Inferior parietal cortex (tissue), 1 donor: ENCODE data around the gene SLC2A5.
"Not testable (repeated sequence)": the region's sequence is repeated elsewhere in the genome, so short reads cannot be mapped to it uniquely, and the experiment has no call there.

Source experiments
- DNase-seq: peaks from one replicate; pipeline ENCODE4 v3.0.0-alpha.2; 2016; ENCODE audit errors: extremely low spot score

Gene SLC2A5

GRCh38 chr1:9006956-9007615, 62.3 kb downstream of the SLC2A5 start:
- no peak for DNase-seq

GRCh38 chr1:9005395-9005708, 64.1 kb downstream of the SLC2A5 start:
- no peak for DNase-seq

GRCh38 chr1:9004700-9005394, 64.6 kb downstream of the SLC2A5 start:
- peak; percentile 76 for DNase-seq

GRCh38 chr1:9004031-9004699, 65.3 kb downstream of the SLC2A5 start:
- no peak for DNase-seq

GRCh38 chr1:9002215-9002560, 67.2 kb downstream of the SLC2A5 start:
- DNase-seq = not testable (repeated sequence)

- DNase-seq = not testable (repeated sequence)
These were observed 67.8 kb downstream of the SLC2A5 start for GRCh38 chr1:9001534-9002214.

- not testable (repeated sequence) for DNase-seq
These were observed 75.3 kb downstream of the SLC2A5 start for GRCh38 chr1:8993962-8994675.

- no peak for DNase-seq
These were observed 76.3 kb downstream of the SLC2A5 start for GRCh38 chr1:8992936-8993687.

GRCh38 chr1:8989821-8990220, 79.6 kb downstream of the SLC2A5 start:
- DNase-seq = no peak

- DNase-seq = no peak
These were observed 80.4 kb downstream of the SLC2A5 start for GRCh38 chr1:8989061-8989460.

- DNase-seq = no peak
These were observed 80.8 kb downstream of the SLC2A5 start for GRCh38 chr1:8988618-8988967.

GRCh38 chr1:8987881-8988617, 81.4 kb downstream of the SLC2A5 start:
- DNase-seq = peak; percentile 76

- no peak for DNase-seq
These were observed 82.6 kb downstream of the SLC2A5 start for GRCh38 chr1:8986814-8987190.

GRCh38 chr1:8985915-8986813, 83.3 kb downstream of the SLC2A5 start:
- DNase-seq = peak; percentile 70
